ENCODE measurements around the gene LCN12. TPM values are rescaled to one million over a fixed set of nuclear protein-coding genes. Genes with fewer than 3 reads are reported as not detected.

LCN12 gene
- total RNA-seq, 3 donors from 2014 or later: 1.8 to 5.6 TPM; not detected in 1

DNA sequence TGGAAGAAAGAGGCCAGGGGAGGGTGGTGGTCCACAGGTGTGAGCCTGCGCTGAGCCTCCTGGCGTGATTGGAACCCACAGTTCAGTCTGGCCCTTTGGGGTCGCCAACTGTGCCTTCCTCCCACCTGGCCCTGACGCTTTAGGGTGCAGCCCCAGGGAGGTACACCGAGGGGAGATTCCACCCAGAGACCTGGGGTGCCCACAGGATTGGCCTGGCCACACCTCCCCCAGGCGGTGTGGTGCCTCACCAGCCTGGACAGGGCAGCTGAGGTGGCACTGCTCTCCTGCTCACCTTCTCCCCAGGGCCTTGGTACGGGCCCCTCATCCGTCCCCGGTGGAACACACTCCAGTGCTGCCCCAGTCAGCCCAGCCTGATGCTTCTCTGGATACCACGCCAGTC, 45.3 kb downstream of the LCN12 start:
- DNase-seq (ENCODE audit: low spot score in 2 of 2): no peak
- TF ChIP-seq, protein P1, sequence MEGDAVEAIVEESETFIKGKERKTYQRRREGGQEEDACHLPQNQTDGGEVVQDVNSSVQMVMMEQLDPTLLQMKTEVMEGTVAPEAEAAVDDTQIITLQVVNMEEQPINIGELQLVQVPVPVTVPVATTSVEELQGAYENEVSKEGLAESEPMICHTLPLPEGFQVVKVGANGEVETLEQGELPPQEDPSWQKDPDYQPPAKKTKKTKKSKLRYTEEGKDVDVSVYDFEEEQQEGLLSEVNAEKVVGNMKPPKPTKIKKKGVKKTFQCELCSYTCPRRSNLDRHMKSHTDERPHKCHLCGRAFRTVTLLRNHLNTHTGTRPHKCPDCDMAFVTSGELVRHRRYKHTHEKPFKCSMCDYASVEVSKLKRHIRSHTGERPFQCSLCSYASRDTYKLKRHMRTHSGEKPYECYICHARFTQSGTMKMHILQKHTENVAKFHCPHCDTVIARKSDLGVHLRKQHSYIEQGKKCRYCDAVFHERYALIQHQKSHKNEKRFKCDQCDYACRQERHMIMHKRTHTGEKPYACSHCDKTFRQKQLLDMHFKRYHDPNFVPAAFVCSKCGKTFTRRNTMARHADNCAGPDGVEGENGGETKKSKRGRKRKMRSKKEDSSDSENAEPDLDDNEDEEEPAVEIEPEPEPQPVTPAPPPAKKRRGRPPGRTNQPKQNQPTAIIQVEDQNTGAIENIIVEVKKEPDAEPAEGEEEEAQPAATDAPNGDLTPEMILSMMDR (IDR thresholded peaks at IDR 0.05): no peak
- no peak for TF ChIP-seq POLR2AphosphoS5 (IDR thresholded peaks at IDR 0.05)
- TF ChIP-seq POLR2A (IDR thresholded peaks at IDR 0.05): no peak
- peak overlapping the region in 2 of 3 donors; percentile 47 to 62 for H3K4me3 ChIP-seq
- peaks cover 7 to 27% of the 10 kb centered on the region in 2 donors for H3K4me1 ChIP-seq
- peak overlapping the region; percentile 8 to 25 for H3K27ac ChIP-seq
- intact Hi-C loops (cut with DNase I; ENCODE audit: low total_unique reads): no loop called here
- H3K27me3 ChIP-seq: no peaks in the 10 kb centered on the region
- H3K36me3 ChIP-seq: no peaks in the 10 kb centered on the region
- no peaks in the 10 kb centered on the region for H3K9me3 ChIP-seq

- H3K4me3 ChIP-seq: no peak overlapping the region
- no peaks in the 10 kb centered on the region for H3K9me3 ChIP-seq
- DNase-seq (ENCODE audit: low spot score in 2 of 2): no peak
- no peak overlapping the region for H3K27ac ChIP-seq
- no peaks in the 10 kb centered on the region for H3K36me3 ChIP-seq
- no peaks in the 10 kb centered on the region for H3K27me3 ChIP-seq
- TF ChIP-seq POLR2AphosphoS5 (IDR thresholded peaks at IDR 0.05): no peak
- no peak for TF ChIP-seq POLR2A (IDR thresholded peaks at IDR 0.05)
- TF ChIP-seq, protein P1 (IDR thresholded peaks at IDR 0.05): no peak
- intact Hi-C loops (cut with DNase I; ENCODE audit: low total_unique reads): no loop called here
- H3K4me1 ChIP-seq: peaks cover 7 to 25% of the 10 kb centered on the region in 2 donors
Observed at GRCh38 chr9:136997830-136998234, 45.8 kb downstream of the LCN12 start.

DNA sequence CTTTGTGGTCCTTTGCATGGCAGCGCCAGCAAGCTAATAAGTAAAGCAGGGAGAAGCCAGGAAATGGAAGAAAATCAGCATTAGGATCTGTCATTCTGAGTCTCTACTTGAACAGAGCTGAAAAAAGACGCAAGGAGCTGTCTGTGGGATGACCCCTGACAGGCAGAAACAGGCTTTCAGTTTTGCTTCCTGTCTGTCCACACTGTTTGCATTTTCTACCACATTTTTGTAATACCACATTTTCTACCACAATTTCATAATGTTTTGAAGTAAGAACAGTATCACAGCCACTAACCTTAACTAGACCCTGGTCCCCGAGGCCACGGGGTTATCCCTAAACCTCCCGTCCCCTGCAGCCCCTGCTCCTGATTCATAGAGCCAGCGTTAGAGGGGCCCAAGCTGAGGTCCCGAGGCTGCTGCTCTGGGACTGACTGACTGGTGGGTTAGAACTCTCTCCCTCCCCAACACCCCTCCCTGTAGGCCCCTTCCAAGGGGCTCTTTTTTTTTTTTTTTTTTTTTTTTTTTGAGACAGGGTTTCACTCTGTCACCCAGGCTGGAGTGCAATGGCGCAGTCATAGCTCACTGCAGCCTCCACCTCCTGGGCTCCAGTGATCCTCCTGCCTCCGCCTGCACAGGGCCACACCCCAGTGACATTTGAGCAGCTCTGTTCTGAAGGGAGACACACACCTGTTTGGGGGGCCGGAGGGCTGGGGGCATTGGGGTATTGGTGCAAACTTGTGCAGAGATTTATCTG, 48.3 kb downstream of the LCN12 start:
- Histone ChIP-seq H3K4me1 (peaks cover 3 to 15% of the 10 kb centered on the region in 2 donors), H3K27ac (peak overlapping the region; percentile 17 to 25), H3K4me3 (no peak overlapping the region), H3K27me3 (no peaks in the 10 kb centered on the region), H3K36me3 (no peaks in the 10 kb centered on the region), H3K9me3 (peaks cover 0 to 6% of the 10 kb centered on the region in 2 donors)
- no peak for DNase-seq (ENCODE audit: low spot score in 2 of 2)
- TF ChIP-seq, protein P1 (IDR thresholded peaks at IDR 0.05): no peak
- no peak for TF ChIP-seq POLR2AphosphoS5 (IDR thresholded peaks at IDR 0.05)
- no peak for TF ChIP-seq POLR2A (IDR thresholded peaks at IDR 0.05)
- intact Hi-C loops (cut with DNase I; ENCODE audit: low total_unique reads): no loop called here

GRCh38 chr9:137001857-137002645, 50.0 kb downstream of the LCN12 start:
- no peak overlapping the region for H3K27ac ChIP-seq
- no peak for DNase-seq (ENCODE audit: low spot score in 2 of 2)
- intact Hi-C loops (cut with DNase I; ENCODE audit: low total_unique reads): no loop called here
- H3K4me3 ChIP-seq: no peak overlapping the region
- H3K4me1 ChIP-seq: no peaks in the 10 kb centered on the region
- no peak for TF ChIP-seq POLR2A (IDR thresholded peaks at IDR 0.05)
- TF ChIP-seq POLR2AphosphoS5 (IDR thresholded peaks at IDR 0.05): no peak
- TF ChIP-seq, protein P1 (IDR thresholded peaks at IDR 0.05): no peak
- no peaks in the 10 kb centered on the region for H3K36me3 ChIP-seq
- H3K27me3 ChIP-seq: no peaks in the 10 kb centered on the region
- H3K9me3 ChIP-seq: peaks cover 0 to 6% of the 10 kb centered on the region in 2 donors

DNA sequence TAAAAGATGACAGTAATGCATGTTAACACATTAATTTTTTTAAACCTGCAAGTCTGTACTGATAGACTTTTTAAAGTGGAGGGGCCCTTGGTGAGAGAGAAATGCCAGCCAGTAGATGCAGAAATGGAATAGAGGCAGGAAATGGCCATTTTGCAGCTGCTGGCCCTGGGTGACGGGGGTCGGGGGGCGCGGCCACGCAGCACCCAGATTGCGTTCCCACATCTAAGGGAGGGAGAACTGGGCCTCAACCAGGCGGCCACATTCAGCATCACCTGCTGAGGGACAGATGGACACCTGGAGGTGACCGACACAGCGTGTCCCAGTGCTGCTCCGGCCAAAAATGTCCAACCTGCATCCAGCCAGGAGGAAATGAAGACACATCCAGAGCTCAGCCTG, 50.6 kb downstream of the LCN12 start:
- Histone ChIP-seq H3K36me3 (no peaks in the 10 kb centered on the region), H3K4me1 (no peaks in the 10 kb centered on the region), H3K4me3 (no peak overlapping the region), H3K27ac (no peak overlapping the region), H3K27me3 (no peaks in the 10 kb centered on the region), H3K9me3 (peaks cover 0 to 6% of the 10 kb centered on the region in 2 donors)
- TF ChIP-seq POLR2A (IDR thresholded peaks at IDR 0.05) (no peak), POLR2AphosphoS5 (IDR thresholded peaks at IDR 0.05) (no peak)
- TF ChIP-seq, protein P1 (IDR thresholded peaks at IDR 0.05): no peak
- no peak for DNase-seq (ENCODE audit: low spot score in 2 of 2)
- intact Hi-C loops (cut with DNase I; ENCODE audit: low total_unique reads): loop anchor here (1.0 kb wide), 1 partner anchor 41 kb away; no protein-coding TSS in a partner anchor
